ENCODE measurements around the gene PTPN1. TPM values are rescaled to one million over a fixed set of nuclear protein-coding genes. Genes with fewer than 3 reads are reported as not detected.
A peak's percentile ranks its signal among the peaks of the same experiment; 100 is the strongest.
"Not testable (repeated sequence)": the region's sequence is repeated elsewhere in the genome, so short reads cannot be mapped to it uniquely, and the experiment has no call there.

PTPN1 gene
- polyA plus RNA-seq, 4 donors, result 6.5 to 18.0 (median 12.6) TPM

DNA sequence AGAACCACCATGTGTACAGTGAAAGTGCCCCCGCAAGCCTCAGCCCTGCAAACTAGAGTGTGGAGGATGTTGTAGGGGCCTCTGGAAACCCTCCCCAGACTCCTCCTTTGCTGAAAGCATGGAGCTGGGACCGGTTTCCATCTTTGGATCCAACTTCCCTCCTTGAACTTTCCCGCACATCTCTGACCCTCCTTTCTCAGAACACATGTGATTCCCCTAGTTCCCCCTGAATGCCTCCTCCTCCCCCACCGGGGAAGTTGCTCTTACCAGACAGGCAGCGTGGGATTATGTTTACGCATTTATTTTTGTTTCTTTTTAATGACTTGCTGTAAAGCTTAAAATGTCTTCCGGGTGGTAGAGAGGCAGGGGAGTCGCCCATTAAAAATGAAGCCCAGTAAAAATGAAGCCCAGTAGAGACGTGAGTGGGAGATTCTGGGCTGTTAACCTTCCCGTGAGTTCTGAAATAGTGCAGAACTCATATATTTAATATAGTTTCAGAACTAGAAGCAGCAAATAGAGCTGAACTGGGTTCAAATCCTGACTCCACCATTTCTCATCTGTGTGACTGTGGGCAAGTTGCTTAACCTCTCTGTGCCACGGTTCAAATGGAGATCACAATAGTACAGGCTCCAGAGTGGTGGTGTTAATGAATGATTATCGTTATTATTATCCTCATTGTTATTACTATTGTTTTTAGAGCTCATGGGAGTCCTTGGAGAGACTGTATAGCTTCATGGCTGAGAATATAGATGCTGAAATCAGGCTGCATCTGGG, 8.0 kb upstream of the PTPN1 start:
- DNase-seq, result no peak
- Histone ChIP-seq H3K36me3 (ENCODE audit: control insufficient read depth in 3 of 3, insufficient read depth in 2 of 3, low read depth in 1 of 3, low read length in 3 of 3) (no peaks in the 10 kb centered on the region), H3K4me1 (ENCODE audit: control insufficient read depth in 3 of 3, insufficient read depth in 2 of 3, low read depth in 1 of 3, low read length in 2 of 3) (peaks cover 0 to 5% (median 0%) of the 10 kb centered on the region in 3 donors), H3K27me3 (ENCODE audit: control insufficient read depth in 3 of 3, insufficient read depth in 3 of 3, low read length in 3 of 3) (no peaks in the 10 kb centered on the region), H3K27ac (ENCODE audit: low read depth in 1 of 3, low read length in 2 of 3) (peak overlapping the region in 1 of 3 donors; percentile 76), H3K4me3 (ENCODE audit: low read depth in 1 of 3, low read length in 3 of 3) (no peak overlapping the region), H3K9me3 (ENCODE audit: control insufficient read depth in 2 of 2, insufficient read depth in 1 of 2, low read depth in 1 of 2, low read length in 1 of 2) (no peaks in the 10 kb centered on the region)
- no peak for FAIRE-seq
- WGBS, 3 donors, result 66 to 85% (median 78%) methylated on average over 12 of the region's 12 CpGs

DNA sequence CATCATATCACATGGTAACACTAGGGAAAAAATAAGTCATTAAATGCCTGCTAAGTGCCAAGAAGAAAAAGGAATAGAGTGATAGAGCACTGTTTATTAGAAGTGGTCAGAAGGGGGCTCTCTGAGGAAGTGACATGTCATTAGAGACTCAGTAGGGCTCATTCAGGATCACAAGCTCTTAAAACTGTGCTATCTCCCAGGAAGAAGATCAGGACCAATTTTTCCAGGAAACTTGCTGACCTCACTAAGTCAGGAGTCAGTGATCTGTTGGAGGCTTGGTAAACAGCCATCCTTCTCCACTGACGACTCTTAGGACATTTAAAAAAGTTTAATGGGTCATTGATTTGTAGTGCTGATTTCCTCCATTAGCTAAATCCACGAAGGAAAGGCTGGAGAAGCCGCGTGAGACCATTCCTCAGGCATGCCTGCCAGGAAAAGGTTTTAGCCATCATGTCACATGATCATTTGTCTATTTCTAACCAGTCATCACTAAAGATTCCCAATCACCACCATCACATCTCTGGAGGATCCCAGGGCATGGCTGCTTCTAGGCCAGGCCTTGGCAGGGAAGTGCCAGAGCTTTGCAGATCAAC, 5.9 kb upstream of the PTPN1 start:
- 54 to 71% (median 70%) methylated on average over 4 of the region's 4 CpGs for WGBS, 3 donors
- FAIRE-seq (no peak), DNase-seq (no peak)
- Histone ChIP-seq H3K36me3 (ENCODE audit: control insufficient read depth in 3 of 3, insufficient read depth in 2 of 3, low read depth in 1 of 3, low read length in 3 of 3) (no peaks in the 10 kb centered on the region), H3K4me3 (ENCODE audit: low read depth in 1 of 3, low read length in 3 of 3) (no peak overlapping the region), H3K9me3 (ENCODE audit: control insufficient read depth in 2 of 2, insufficient read depth in 1 of 2, low read depth in 1 of 2, low read length in 1 of 2) (no peaks in the 10 kb centered on the region), H3K27me3 (ENCODE audit: control insufficient read depth in 3 of 3, insufficient read depth in 3 of 3, low read length in 3 of 3) (no peaks in the 10 kb centered on the region), H3K4me1 (ENCODE audit: control insufficient read depth in 3 of 3, insufficient read depth in 2 of 3, low read depth in 1 of 3, low read length in 2 of 3) (peaks cover 0 to 5% (median under 1%) of the 10 kb centered on the region in 3 donors), H3K27ac (ENCODE audit: low read depth in 1 of 3, low read length in 2 of 3) (peak overlapping the region in 1 of 3 donors; percentile 86)

DNA sequence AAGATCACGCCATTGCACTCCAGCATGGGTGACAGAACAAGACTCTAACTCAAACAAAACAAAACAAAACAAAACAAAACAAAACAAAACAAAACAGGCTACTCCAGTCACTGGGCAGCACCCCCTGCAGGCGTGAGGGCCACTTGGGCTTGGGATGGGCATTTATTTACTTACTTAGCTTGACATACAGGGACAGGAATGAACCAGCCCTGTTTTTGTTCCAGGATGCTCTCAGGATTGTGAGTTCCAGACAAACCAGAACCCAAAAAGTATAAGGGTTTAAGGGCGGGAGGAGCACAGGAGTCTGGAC, 4.0 kb upstream of the PTPN1 start:
- 80 to 89% (median 86%) methylated on average over 3 of the region's 3 CpGs for WGBS, 3 donors
- no peak overlapping the region for H3K4me3 ChIP-seq (ENCODE audit: low read depth in 1 of 3, low read length in 3 of 3)
- FAIRE-seq, result no peak
- DNase-seq, result no peak
- H3K27ac ChIP-seq (ENCODE audit: low read depth in 1 of 3, low read length in 2 of 3), result no peak overlapping the region
- no peaks in the 10 kb centered on the region for H3K36me3 ChIP-seq (ENCODE audit: control insufficient read depth in 3 of 3, insufficient read depth in 2 of 3, low read depth in 1 of 3, low read length in 3 of 3)
- no peaks in the 10 kb centered on the region for H3K9me3 ChIP-seq (ENCODE audit: control insufficient read depth in 2 of 2, insufficient read depth in 1 of 2, low read depth in 1 of 2, low read length in 1 of 2)
- H3K4me1 ChIP-seq (ENCODE audit: control insufficient read depth in 3 of 3, insufficient read depth in 2 of 3, low read depth in 1 of 3, low read length in 2 of 3), result peaks cover under 1 to 6% (median 6%) of the 10 kb centered on the region in 3 donors
- no peaks in the 10 kb centered on the region for H3K27me3 ChIP-seq (ENCODE audit: control insufficient read depth in 3 of 3, insufficient read depth in 3 of 3, low read length in 3 of 3)

DNA sequence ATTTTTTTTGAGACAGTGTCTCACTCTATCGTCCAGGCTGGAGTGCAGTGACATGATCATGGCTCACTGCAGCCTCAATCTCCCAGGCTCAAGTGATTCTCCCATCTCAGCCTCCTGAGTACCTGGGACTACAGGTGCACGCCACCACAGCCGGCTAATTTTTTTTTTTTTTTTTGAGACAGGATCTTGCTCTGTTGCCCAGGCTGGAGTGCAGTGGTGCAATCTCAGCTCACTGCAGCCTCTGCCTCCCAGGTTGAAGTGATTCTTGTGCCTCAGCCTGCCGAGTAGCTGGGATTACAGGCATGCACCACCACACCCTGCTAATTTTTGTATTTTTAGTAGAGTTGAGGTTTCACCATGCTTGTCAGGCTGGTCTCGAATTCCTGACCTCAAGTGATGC, 2.4 kb upstream of the PTPN1 start:
- H3K4me1 ChIP-seq (ENCODE audit: control insufficient read depth in 3 of 3, insufficient read depth in 2 of 3, low read depth in 1 of 3, low read length in 2 of 3); H3K27me3 ChIP-seq (ENCODE audit: control insufficient read depth in 3 of 3, insufficient read depth in 3 of 3, low read length in 3 of 3); H3K36me3 ChIP-seq (ENCODE audit: control insufficient read depth in 3 of 3, insufficient read depth in 2 of 3, low read depth in 1 of 3, low read length in 3 of 3); DNase-seq; H3K27ac ChIP-seq (ENCODE audit: low read depth in 1 of 3, low read length in 2 of 3); H3K9me3 ChIP-seq (ENCODE audit: control insufficient read depth in 2 of 2, insufficient read depth in 1 of 2, low read depth in 1 of 2, low read length in 1 of 2); FAIRE-seq; H3K4me3 ChIP-seq (ENCODE audit: low read depth in 1 of 3, low read length in 3 of 3): not testable (repeated sequence)
- 96 to 97% (median 96%) methylated on average over 5 of the region's 5 CpGs for WGBS, 3 donors

DNA sequence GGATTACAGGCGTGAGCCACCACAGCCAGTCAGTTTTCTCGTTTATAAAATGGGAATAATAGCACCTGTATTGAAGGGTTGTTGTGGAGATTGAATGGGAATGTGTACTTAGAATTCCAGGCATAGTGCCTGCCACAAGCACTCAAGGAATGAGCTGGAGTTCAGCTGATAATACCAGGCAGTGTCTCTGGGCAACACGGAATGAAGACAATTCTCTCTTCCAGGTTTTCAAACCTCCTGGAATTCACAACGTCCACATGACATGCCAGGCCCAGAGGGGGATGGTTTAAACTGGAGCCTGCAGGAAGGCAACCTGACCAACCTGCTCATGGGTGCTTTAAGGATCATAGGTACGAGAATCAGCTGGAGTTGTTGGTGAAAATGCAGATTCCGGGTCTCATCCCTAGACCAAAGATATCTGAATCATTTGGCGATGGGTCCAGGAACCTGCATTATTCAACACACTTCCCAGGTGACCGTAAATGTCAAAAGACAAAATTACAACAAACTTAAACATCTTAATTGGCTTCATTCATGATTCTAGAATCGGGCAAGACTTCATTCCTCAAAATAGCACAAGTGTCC, 1.9 kb upstream of the PTPN1 start:
- DNase-seq, result no peak
- Histone ChIP-seq H3K27me3 (ENCODE audit: control insufficient read depth in 3 of 3, insufficient read depth in 3 of 3, low read length in 3 of 3) (no peaks in the 10 kb centered on the region), H3K9me3 (ENCODE audit: control insufficient read depth in 2 of 2, insufficient read depth in 1 of 2, low read depth in 1 of 2, low read length in 1 of 2) (no peaks in the 10 kb centered on the region), H3K27ac (ENCODE audit: low read depth in 1 of 3, low read length in 2 of 3) (no peak overlapping the region), H3K4me3 (ENCODE audit: low read depth in 1 of 3, low read length in 3 of 3) (no peak overlapping the region), H3K36me3 (ENCODE audit: control insufficient read depth in 3 of 3, insufficient read depth in 2 of 3, low read depth in 1 of 3, low read length in 3 of 3) (no peaks in the 10 kb centered on the region), H3K4me1 (ENCODE audit: control insufficient read depth in 3 of 3, insufficient read depth in 2 of 3, low read depth in 1 of 3, low read length in 2 of 3) (peaks cover 3 to 9% (median 6%) of the 10 kb centered on the region in 3 donors)
- 76 to 84% (median 78%) methylated on average over 9 of the region's 9 CpGs for WGBS, 3 donors
- FAIRE-seq, result no peak

DNA sequence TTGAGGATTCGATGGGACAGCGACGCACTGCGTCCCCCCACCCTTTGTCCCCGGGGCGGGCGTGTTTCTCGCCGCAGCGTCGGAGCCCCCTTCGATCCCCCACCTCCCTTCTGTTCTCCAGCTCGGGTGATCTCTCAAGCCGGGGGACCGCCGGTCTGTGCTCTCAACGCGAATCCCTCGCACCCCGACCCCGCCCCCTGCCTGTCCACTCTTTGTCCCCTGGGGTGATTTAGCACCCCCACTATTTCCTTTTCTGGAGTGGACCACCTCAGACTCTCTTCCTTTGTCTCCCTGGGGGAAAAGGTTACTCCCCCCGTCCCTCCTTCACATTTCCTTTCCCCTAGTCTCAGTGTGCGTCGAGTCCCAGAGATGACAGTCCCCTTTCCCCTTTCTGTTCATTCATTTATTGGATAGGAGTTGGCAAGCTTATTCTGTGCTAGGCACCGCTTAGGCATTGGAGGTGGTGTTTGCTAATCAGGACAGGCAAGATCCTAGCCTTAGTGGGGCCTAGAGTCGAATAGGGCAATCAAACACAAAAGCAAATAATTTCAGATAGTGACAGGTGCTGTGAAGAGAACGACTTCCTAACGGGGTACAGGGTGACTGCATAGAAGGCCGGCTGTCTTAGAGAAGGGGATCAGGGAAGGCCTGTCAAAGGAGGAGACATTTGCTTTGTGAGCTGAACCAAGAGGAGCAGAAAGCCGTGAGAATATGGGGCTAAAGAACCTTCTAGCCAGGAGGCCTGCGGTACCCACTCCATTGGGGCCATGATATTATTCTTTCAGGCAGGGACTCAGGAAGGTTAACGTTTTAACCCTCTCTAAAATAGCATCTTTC, 741 bp downstream of the PTPN1 start:
- DNase-seq (peak; percentile 33 to 59), FAIRE-seq (no peak)
- peaks cover 3 to 16% (median 9%) of the 10 kb centered on the region in 3 donors for H3K4me1 ChIP-seq (ENCODE audit: control insufficient read depth in 3 of 3, insufficient read depth in 2 of 3, low read depth in 1 of 3, low read length in 2 of 3)
- H3K9me3 ChIP-seq (ENCODE audit: control insufficient read depth in 2 of 2, insufficient read depth in 1 of 2, low read depth in 1 of 2, low read length in 1 of 2), result no peaks in the 10 kb centered on the region
- H3K4me3 ChIP-seq (ENCODE audit: low read depth in 1 of 3, low read length in 3 of 3), result peak overlapping the region; percentile 86 to 100 (median 87)
- peak overlapping the region; percentile 61 to 90 (median 89) for H3K27ac ChIP-seq (ENCODE audit: low read depth in 1 of 3, low read length in 2 of 3)
- 2 to 3% (median 3%) methylated on average over 30 to 32 of the region's 32 CpGs for WGBS, 3 donors
- no peaks in the 10 kb centered on the region for H3K36me3 ChIP-seq (ENCODE audit: control insufficient read depth in 3 of 3, insufficient read depth in 2 of 3, low read depth in 1 of 3, low read length in 3 of 3)
- no peaks in the 10 kb centered on the region for H3K27me3 ChIP-seq (ENCODE audit: control insufficient read depth in 3 of 3, insufficient read depth in 3 of 3, low read length in 3 of 3)

DNA sequence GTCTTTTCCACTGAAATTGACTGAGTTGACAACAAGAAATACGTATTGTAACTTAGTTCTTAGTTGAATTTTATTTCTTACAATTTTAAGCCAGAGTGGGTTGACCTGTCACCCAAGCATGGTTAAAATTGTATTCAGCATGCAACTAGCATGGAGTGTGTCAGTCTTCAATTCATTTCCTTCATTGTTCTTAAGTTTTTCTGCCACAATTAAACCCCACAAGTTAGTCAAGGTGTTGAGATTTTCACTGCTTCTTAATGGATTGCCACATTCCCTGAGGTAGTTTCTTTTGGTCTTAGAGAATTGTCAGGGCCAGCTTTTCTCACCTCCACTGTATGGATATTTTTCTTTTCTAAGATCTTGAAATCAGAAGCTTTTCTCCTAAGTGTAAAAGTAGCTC, 2.1 kb downstream of the PTPN1 start:
- Histone ChIP-seq H3K36me3 (ENCODE audit: control insufficient read depth in 3 of 3, insufficient read depth in 2 of 3, low read depth in 1 of 3, low read length in 3 of 3) (no peaks in the 10 kb centered on the region), H3K4me1 (ENCODE audit: control insufficient read depth in 3 of 3, insufficient read depth in 2 of 3, low read depth in 1 of 3, low read length in 2 of 3) (peaks cover 3 to 17% (median 9%) of the 10 kb centered on the region in 3 donors), H3K9me3 (ENCODE audit: control insufficient read depth in 2 of 2, insufficient read depth in 1 of 2, low read depth in 1 of 2, low read length in 1 of 2) (no peaks in the 10 kb centered on the region), H3K27ac (ENCODE audit: low read depth in 1 of 3, low read length in 2 of 3) (no peak overlapping the region), H3K4me3 (ENCODE audit: low read depth in 1 of 3, low read length in 3 of 3) (peak overlapping the region in 1 of 3 donors; percentile 2), H3K27me3 (ENCODE audit: control insufficient read depth in 3 of 3, insufficient read depth in 3 of 3, low read length in 3 of 3) (no peaks in the 10 kb centered on the region)
- DNase-seq, result no peak
- 73 to 78% (median 74%) methylated on average over 1 of the region's 1 CpG for WGBS, 3 donors
- no peak for FAIRE-seq
